ENCODE results near the gene NTPCR. TPM values are rescaled to one million over a fixed set of nuclear protein-coding genes. Genes with fewer than 3 reads are reported as not detected.
"Not testable (repeated sequence)": the region's sequence is repeated elsewhere in the genome, so short reads cannot be mapped to it uniquely, and the experiment has no call there.

Gene NTPCR
- total RNA-seq, 1 donor from 2014 or later = 24.5 TPM

DNA sequence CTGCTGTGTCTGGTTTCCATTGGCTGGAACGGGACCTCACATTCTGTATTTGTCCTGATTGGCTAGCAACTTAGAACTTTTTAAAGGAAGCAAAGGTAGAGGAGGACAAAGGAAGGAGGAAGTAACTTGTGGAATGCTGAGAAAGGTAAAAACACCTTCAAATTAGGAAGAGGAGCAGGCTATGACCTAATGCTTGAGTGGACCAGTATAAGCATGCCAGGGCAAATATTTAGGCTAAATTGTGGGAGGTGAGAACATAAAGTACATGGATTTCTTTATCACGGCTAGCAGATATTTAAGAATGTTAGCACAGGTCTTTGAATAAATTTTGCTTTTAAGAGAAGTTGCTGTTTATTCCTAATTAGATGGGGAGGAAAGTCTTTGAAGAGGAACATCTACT lies 36.1 kb upstream of the NTPCR start:
- peaks cover 11% of the 10 kb centered on the region for H3K9me3 Mint-ChIP-seq
- H3K36me3 Mint-ChIP-seq (ENCODE audit: low read depth); intact Hi-C loops (cut with micrococcal nuclease): not testable (repeated sequence)

DNA sequence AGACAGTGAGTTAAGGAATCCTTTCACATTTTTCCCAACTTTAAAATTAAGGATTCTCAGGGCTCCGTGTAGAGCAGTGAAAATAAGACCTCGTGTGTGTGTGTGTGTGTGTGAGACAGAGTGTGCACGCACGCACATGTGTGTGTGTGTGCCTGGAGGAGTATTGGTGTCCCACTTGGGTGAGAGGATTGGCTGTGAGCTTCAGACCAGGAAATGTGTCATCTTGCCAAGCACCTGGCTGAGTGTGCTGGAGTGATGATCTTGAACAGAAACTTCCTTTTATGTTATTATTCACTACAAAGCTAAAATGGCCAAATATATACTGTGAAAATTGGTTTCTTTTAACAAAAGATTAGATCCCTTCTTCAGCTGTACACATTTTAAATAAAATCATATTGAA lies 35.2 kb upstream of the NTPCR start:
- Mint-ChIP-seq H3K4me3 (no peak overlapping the region), H3K36me3 (ENCODE audit: low read depth) (peaks cover 7% of the 10 kb centered on the region), H3K27ac (no peak overlapping the region), H3K27me3 (ENCODE audit: insufficient read depth) (no peaks in the 10 kb centered on the region), H3K9me3 (peaks cover 11% of the 10 kb centered on the region), H3K4me1 (ENCODE audit: low read depth) (peaks cover 27% of the 10 kb centered on the region)
- intact Hi-C loops (cut with micrococcal nuclease) = no loop called here
- DNase-seq (ENCODE audit: low spot score) = no peak

More for the DNA sequence above, 36.1 kb upstream of the NTPCR start:
- not testable (repeated sequence) for H3K4me3 Mint-ChIP-seq; H3K27ac Mint-ChIP-seq; H3K27me3 Mint-ChIP-seq (ENCODE audit: insufficient read depth); DNase-seq (ENCODE audit: low spot score)
- peaks cover 36% of the 10 kb centered on the region for H3K4me1 Mint-ChIP-seq (ENCODE audit: low read depth)

DNA sequence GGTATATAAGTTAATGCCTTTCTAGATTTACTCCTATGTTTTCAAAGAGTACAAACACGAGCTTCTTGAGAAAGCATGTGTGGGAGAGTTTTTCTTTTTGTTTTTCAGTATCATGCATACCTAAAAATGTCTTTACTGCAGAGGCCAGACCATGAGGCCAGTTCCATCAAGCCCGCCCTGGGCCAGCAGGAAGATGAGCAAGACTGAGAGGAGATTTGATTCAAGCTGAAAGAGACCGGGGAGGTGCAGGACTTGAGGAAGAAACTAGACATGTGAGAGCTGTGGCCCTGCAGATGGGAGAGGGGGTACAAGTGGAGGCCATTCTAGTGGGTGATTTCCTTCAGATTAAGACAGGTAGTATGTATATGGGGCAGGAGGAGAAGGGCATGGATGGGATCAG lies 33.4 kb upstream of the NTPCR start:
- intact Hi-C loops (cut with micrococcal nuclease) = no loop called here
- Mint-ChIP-seq H3K27ac (no peak overlapping the region), H3K9me3 (peaks cover 11% of the 10 kb centered on the region), H3K27me3 (ENCODE audit: insufficient read depth) (no peaks in the 10 kb centered on the region), H3K36me3 (ENCODE audit: low read depth) (peaks cover 9% of the 10 kb centered on the region), H3K4me3 (no peak overlapping the region), H3K4me1 (ENCODE audit: low read depth) (peaks cover 20% of the 10 kb centered on the region)
- no peak for DNase-seq (ENCODE audit: low spot score)

DNA sequence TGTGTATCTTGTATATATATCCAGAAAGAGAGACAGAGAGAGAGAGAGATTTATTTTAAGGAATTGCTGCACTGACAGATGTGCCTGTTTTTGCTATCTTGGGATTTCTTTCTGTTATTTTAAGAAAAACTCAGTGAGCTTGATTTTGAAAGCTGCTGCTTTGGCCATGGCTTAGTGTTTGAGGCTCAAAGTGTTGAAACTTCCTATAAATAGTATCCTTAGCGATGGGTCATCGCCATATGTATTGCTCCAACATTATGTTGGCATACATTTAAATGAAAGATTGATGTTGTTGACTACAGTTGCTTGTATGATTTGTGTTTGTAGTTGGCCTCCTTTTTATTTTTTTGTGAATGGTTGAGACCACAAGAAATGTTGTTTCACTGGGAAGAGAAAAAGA lies 29.0 kb upstream of the NTPCR start:
- Mint-ChIP-seq H3K4me3 (no peak overlapping the region), H3K9me3 (peaks cover 11% of the 10 kb centered on the region), H3K4me1 (ENCODE audit: low read depth) (peaks cover 44% of the 10 kb centered on the region), H3K36me3 (ENCODE audit: low read depth) (peaks cover 13% of the 10 kb centered on the region), H3K27me3 (ENCODE audit: insufficient read depth) (no peaks in the 10 kb centered on the region), H3K27ac (peak overlapping the region; percentile 8)
- no peak for DNase-seq (ENCODE audit: low spot score)
- intact Hi-C loops (cut with micrococcal nuclease) = no loop called here

DNA sequence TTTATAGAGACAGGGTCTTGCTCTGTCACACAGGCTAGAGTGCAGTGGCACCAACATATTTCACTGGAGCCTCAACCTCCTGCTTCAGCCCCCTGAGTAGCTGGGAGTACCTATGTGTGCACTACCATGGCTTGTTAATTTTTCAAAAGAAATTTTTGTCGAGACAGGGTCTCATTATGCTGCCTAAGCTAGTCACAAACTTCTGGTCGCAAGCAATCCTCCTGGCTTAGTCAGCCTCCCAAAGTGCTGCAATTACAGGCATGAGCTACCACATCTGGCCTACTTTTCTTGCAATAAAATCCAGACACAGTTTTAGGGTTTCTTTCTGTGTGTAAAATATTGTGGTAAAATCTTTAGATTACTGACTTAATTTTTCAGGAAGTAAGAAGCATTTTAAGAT lies 27.9 kb upstream of the NTPCR start:
- peaks cover 12% of the 10 kb centered on the region for H3K9me3 Mint-ChIP-seq
- no peak overlapping the region for H3K27ac Mint-ChIP-seq

DNA sequence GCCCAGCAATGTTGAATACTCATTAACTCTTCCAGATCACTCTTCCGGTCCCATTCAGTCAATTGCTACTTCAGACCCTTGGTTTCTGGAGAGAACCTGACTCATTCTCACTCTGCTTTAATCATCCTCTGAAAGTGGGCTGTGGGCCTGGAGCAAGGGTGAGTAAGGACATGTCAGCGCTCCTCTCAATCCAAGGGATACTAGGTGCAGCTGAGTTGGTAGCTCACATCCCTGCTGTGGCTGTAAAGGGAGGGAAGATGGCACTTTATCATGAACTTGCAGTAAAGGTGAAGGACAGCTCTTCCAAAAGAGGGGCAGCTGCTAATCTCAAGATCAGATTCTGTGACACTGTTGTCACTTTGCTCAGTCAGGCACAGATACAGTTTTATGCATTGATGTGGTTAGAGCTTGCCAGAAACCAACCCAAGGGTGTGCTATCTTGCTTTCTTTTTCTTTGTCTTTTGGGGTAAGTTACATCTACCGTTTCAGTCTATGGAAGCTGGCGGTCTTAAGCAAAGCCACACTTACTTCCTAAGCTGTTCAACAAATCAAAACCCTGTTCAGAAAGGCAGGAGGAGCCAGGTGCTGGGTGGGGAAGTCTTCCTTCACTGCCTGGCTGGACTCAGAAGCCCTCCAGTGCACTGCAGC lies 26.5 kb upstream of the NTPCR start:
- H3K9me3 Mint-ChIP-seq = peaks cover 7% of the 10 kb centered on the region
- peaks cover 8% of the 10 kb centered on the region for H3K36me3 Mint-ChIP-seq (ENCODE audit: low read depth)
- H3K4me1 Mint-ChIP-seq (ENCODE audit: low read depth) = peaks cover 37% of the 10 kb centered on the region
- H3K27me3 Mint-ChIP-seq (ENCODE audit: insufficient read depth) = no peaks in the 10 kb centered on the region
- peak overlapping the region; percentile 93 for H3K27ac Mint-ChIP-seq
- peak; percentile 59 for DNase-seq (ENCODE audit: low spot score)
- intact Hi-C loops (cut with micrococcal nuclease) = loop anchor here (1.0 kb wide), 3 partner anchors 19 to 47 kb away; no protein-coding TSS in a partner anchor
- H3K4me3 Mint-ChIP-seq = peak overlapping the region; percentile 46

More for the DNA sequence above, 27.9 kb upstream of the NTPCR start:
- Mint-ChIP-seq H3K36me3 (ENCODE audit: low read depth) (peaks cover 9% of the 10 kb centered on the region), H3K27me3 (ENCODE audit: insufficient read depth) (no peaks in the 10 kb centered on the region), H3K4me3 (no peak overlapping the region), H3K4me1 (ENCODE audit: low read depth) (peaks cover 37% of the 10 kb centered on the region)
- intact Hi-C loops (cut with micrococcal nuclease) = no loop called here
- DNase-seq (ENCODE audit: low spot score) = no peak

DNA sequence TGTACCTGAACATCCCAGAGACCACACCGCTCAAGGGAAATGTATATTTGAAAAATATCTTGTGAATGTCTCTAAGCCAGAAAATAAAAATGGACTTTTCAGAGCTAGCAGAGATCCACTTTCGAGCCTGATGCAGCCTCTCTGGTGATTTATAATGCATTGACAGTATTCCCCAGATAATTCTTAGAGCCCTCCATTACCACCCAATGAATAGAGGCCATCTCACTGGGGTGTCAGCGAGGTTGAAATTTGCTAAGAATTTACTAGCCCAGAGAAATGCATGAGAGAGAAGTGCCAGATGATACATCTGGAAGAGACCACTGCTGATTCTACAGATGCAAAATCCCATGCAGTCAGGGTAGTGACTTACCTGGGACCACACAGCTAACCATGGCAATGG lies 25.5 kb upstream of the NTPCR start:
- Mint-ChIP-seq H3K36me3 (ENCODE audit: low read depth) (peaks cover 7% of the 10 kb centered on the region), H3K9me3 (peaks cover 7% of the 10 kb centered on the region), H3K4me1 (ENCODE audit: low read depth) (peaks cover 37% of the 10 kb centered on the region), H3K4me3 (no peak overlapping the region), H3K27me3 (ENCODE audit: insufficient read depth) (no peaks in the 10 kb centered on the region), H3K27ac (no peak overlapping the region)
- intact Hi-C loops (cut with micrococcal nuclease) = loop anchor here (1.0 kb wide), 1 partner anchor 26 kb away; no protein-coding TSS in a partner anchor
- no peak for DNase-seq (ENCODE audit: low spot score)

DNA sequence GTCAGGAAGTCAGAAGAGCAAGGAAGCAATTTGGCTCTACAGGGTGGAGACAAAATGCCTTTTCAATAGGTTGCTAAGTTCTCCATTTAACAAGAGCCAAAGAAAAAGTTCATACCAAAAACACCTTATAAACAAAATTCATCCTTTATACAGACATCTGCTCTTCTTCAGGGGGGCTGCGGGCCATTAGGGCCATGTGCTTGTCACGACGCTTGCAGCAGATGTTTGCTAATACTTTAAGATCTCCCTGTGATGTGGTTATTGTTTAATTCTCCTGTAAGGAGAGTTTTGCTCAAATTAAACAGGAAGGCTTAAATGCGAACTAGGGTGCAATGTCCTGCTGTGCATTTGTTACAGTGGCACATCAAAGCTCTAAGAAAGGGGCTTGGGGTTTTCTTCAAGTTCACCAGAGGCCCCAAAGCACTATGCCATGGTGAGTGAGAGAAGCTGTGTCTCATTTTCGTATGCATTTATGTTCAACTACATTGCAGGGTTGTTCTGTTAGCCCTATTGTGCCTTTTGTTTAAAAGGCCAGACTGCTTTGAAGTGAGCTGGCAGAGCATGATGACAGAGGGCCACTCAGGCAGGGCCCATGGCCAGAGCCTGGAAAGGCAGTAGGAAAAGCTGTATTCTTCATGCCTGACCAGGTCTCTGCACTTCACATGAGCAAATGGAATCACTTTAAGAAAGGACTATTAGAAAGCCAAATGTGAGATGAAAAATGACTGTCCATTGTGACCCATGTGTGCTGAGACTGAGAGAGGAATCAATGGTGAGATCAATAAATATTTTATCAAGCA lies 24.8 kb upstream of the NTPCR start:
- intact Hi-C loops (cut with micrococcal nuclease) = no loop called here
- no peak overlapping the region for H3K4me3 Mint-ChIP-seq
- H3K36me3 Mint-ChIP-seq (ENCODE audit: low read depth) = peaks cover 6% of the 10 kb centered on the region
- peaks cover 37% of the 10 kb centered on the region for H3K4me1 Mint-ChIP-seq (ENCODE audit: low read depth)
- no peaks in the 10 kb centered on the region for H3K27me3 Mint-ChIP-seq (ENCODE audit: insufficient read depth)
- H3K9me3 Mint-ChIP-seq = peaks cover 7% of the 10 kb centered on the region
- DNase-seq (ENCODE audit: low spot score) = no peak
- no peak overlapping the region for H3K27ac Mint-ChIP-seq

DNA sequence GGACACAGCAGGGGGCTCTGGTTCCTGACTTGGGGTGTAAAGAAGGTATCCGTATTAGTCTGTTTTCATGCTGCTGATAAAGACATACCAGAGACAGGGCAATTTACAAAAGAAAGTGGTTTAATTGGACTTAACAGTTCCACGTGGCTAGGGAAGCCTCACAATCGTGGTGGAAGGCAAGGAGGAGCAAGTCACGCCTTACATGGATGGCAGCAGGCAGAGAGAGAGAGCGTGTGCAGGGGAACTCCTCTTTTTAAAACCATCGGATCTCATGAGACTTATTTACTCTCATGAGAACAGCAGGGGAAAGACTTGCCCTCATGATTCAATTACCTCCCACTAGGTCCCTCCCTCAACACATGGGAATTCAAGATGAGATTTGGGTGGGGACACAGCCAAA lies 23.2 kb upstream of the NTPCR start:
- H3K27ac Mint-ChIP-seq; intact Hi-C loops (cut with micrococcal nuclease); H3K36me3 Mint-ChIP-seq (ENCODE audit: low read depth); DNase-seq (ENCODE audit: low spot score); H3K4me3 Mint-ChIP-seq; H3K9me3 Mint-ChIP-seq; H3K27me3 Mint-ChIP-seq (ENCODE audit: insufficient read depth): not testable (repeated sequence)
- peaks cover 33% of the 10 kb centered on the region for H3K4me1 Mint-ChIP-seq (ENCODE audit: low read depth)

DNA sequence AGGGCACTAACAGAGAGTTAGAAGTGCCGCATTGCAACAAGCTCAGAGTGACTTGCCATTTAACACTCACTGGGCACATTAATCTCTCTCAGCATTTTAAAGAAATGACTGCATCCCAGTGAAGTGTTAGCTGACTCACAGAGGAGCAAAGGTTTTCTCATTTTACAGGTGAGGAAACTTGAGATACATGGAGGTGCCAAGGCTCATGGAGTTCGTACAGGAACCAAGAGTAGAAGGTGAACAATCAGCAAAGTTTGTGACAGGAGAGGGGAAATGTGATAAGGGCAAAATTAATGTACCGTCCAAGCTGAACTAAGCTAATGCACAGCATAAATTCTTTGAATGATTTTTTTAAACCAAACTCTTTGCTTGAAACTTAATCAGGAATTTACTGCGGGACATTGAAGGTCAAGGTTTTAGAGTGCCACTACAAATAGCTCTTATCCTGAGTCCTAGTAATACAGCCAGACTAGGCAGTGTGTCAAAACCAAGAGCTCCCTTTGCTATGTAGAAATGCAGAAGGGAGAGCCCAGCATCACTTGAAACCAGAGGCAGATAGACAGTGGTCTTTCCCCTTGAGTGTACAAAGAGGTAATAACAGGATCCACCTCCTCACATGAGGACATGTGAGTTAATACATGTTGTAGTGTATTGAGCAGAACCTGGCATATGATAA lies 22.4 kb upstream of the NTPCR start:
- Mint-ChIP-seq H3K4me1 (ENCODE audit: low read depth) (peaks cover 30% of the 10 kb centered on the region), H3K36me3 (ENCODE audit: low read depth) (peaks cover 5% of the 10 kb centered on the region), H3K27ac (no peak overlapping the region), H3K9me3 (peaks cover 7% of the 10 kb centered on the region), H3K4me3 (no peak overlapping the region), H3K27me3 (ENCODE audit: insufficient read depth) (no peaks in the 10 kb centered on the region)
- no peak for DNase-seq (ENCODE audit: low spot score)
- intact Hi-C loops (cut with micrococcal nuclease) = no loop called here

DNA sequence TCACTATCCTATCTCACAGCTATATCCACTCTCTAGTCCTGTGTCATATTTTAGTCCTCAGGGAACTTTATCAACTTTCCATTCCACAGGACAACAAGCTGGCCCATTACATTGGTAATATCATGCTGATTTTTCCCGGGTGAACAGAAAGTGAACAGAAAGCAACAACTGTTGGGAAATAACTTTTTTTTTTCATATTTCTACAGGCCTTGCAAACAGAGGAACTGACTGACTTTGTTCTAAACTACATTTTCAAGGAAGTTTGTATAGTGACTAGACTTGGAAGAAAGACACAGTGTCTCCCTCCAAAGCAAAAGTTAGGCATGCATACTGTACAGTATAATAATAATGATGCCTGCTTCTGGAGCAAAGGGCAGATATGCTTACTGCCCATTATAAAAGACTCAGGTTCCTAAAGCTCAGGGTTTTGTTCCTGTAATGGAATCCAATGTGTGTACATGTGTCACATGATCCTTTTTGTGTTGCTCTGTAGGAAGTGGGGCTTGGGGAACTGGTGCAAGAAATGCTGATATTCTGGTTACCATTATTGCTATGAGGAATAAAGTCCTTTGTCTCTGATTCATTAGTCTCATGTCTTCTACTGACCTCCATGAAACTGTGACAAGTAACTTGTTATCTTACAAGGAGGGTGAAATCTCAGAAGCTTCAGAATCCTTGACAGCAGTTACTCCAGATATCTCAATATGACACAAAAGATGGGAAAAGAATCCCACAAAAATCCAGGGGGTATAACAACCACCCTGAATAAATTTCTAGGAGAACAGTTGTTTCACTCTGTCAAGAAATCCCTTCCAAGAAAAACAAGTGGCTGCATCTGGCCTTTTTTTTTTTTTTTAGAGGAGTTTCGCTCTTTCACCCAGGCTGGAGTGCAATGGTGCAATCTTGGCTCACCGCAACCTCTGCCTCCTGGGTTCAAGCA lies 17.7 kb upstream of the NTPCR start:
- Mint-ChIP-seq H3K4me3 (no peak overlapping the region), H3K4me1 (ENCODE audit: low read depth) (no peaks in the 10 kb centered on the region), H3K27ac (no peak overlapping the region), H3K9me3 (no peaks in the 10 kb centered on the region), H3K36me3 (ENCODE audit: low read depth) (peaks cover 1% of the 10 kb centered on the region), H3K27me3 (ENCODE audit: insufficient read depth) (peaks cover 3% of the 10 kb centered on the region)
- intact Hi-C loops (cut with micrococcal nuclease) = no loop called here
- no peak for DNase-seq (ENCODE audit: low spot score)

DNA sequence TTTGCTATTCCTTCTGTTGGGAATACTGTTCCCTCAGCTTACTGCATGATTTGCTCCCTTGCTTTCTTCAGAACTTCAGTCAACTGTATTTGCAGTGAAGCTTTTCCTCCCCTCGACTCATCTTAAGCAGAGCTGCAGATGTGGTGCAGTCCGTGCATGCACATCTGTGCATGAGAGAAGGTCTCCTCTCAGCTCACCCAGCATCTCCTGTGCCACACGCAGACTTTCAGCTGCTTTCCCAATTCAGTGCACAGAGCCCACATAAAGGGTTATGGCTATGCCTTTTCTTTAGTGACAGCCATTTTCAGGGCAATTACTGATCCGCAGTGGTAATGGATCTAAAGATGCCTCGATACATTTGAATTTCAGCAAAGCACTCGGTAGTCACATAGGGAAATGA lies 13.5 kb upstream of the NTPCR start:
- H3K9me3 Mint-ChIP-seq = no peaks in the 10 kb centered on the region
- no peaks in the 10 kb centered on the region for H3K4me1 Mint-ChIP-seq (ENCODE audit: low read depth)
- intact Hi-C loops (cut with micrococcal nuclease) = no loop called here
- H3K27me3 Mint-ChIP-seq (ENCODE audit: insufficient read depth) = peaks cover 7% of the 10 kb centered on the region
- H3K27ac Mint-ChIP-seq = no peak overlapping the region
- DNase-seq (ENCODE audit: low spot score) = no peak
- H3K4me3 Mint-ChIP-seq = no peak overlapping the region
- H3K36me3 Mint-ChIP-seq (ENCODE audit: low read depth) = peaks cover under 1% of the 10 kb centered on the region
